Bone marrow (tissue), 2 donors: ENCODE measurements around the gene RACGAP1.

Source experiments
- DNase-seq, 2 donors: peaks; one replicate each; lab custom pipeline; 2025; lab: John Stamatoyannopoulos, UW

RACGAP1 gene

DNA sequence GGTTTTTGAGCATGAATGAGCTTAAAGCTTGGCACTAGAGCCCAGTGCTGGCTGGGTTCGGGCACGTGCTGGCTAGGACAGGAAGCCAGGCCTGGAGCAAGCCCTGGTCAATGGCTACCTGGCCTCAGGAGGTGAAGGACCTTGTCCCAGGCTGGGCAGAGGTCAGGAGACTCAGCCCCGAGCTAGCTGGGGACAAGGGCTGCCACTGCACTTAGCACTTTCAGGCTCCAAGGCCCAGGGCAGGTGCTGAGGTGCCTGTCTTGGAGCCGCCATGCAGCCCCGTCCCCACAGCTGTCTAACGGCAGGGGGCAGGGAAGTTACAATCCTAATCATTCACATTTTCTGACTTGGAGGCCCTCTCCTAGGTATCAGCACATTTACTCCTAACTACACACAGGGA is 56.8 kb downstream of the RACGAP1 start:
- no peak for DNase-seq

DNA sequence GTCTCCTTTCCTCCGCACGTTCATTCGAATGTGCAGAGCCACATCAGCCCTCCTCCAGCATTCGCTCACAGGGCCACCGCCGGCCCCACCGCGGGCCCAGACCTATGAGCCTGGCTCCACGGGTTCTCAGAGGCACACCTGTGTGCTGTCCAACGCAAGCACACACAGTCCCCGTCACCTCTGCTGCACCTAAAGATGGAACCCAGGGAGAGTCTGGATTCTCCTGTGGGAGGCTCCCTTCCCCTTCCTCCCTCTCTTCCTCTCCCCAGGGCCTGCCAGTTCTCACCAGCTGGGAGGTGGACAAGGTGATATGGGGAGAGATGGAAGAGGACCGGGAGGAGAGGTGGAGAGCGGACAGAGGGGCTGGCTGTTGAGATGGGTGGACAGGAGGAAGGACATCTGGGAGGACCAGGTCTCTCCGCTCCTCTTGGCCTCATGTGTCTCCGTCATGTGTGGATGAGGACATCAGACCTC is 57.5 kb downstream of the RACGAP1 start:
- no peak for DNase-seq

DNA sequence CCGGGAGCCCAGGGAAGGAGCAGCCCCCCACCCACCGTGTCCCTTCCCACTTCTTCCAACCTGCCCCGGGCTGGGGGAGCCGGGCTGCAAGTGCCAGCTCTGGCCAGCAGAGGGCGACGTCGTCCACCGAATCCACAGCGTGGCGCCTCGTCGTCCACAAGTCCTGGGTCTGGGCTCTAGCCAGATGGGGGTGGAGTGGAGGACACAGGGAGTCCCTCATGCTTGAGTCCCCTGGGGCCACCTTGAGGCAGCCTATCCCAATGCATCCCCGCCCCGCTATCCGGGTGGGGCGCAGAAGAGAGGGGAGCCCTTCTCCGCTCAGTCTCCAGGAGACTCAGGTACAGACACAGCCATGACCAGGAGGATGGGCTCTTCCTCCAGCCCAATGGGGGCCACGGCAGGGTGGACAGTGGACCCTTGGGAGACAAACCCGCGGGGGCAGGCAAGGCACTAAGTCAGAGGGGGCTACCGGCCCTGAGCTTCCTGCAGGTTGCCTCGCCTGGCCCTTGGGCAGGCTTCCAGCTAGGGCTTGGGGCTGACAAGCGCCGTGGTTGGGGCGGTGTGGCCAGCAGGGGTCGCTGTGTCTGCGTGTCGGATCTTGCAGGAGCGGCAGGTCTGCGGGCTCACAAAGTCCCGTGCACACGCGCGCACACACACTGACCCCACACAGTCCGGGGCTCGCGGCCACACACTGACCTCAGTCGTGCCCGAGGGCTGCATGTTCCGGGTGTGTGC is 58.1 kb downstream of the RACGAP1 start:
- DNase-seq = peak; percentile 72 to 93

DNA sequence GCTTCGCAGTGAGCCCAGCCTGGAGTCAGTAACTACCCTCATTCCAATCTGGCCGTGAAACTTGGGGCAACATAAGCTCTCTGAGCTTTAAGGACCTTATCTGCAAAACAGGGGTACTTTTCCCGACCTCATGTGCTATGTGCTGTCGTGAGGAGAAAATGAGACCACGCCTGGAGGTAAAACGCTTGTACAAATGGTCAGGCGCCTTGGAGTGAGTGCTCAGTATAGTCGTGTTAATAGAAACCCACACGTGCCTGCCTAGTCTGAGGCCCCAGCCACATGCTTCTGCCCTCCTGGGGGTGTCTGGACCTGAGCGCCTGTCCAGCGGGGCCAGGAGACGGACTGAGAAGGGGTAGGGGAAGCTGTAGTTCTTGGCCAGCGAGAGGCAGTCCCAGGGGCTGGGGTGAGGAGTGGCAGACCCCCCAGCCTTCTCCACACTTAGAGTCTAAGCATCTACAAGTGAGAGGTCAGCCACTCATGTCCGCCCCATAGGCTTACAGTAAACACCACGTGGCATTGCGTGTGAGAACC is 58.7 kb downstream of the RACGAP1 start:
- DNase-seq = no peak

DNA sequence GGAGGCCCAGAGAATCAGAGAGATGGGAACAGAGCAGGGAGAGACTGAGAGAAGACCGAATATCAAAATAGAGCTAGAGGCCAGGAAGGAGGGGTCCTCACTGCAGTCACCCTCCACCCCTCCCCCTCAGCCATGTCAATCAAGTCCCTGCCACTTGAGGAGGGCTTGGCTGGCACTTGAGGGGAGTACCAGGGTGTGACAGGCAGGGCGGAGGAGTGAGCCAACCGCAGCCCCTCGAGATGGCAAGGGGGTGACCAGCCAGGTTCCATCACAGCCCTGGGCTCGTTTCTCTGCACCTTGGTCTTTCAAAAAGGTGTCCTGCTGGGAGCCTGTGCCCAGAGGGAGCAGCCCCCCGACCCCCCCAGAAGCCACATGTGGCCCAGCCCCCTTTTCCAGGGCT is 59.5 kb downstream of the RACGAP1 start:
- no peak for DNase-seq

DNA sequence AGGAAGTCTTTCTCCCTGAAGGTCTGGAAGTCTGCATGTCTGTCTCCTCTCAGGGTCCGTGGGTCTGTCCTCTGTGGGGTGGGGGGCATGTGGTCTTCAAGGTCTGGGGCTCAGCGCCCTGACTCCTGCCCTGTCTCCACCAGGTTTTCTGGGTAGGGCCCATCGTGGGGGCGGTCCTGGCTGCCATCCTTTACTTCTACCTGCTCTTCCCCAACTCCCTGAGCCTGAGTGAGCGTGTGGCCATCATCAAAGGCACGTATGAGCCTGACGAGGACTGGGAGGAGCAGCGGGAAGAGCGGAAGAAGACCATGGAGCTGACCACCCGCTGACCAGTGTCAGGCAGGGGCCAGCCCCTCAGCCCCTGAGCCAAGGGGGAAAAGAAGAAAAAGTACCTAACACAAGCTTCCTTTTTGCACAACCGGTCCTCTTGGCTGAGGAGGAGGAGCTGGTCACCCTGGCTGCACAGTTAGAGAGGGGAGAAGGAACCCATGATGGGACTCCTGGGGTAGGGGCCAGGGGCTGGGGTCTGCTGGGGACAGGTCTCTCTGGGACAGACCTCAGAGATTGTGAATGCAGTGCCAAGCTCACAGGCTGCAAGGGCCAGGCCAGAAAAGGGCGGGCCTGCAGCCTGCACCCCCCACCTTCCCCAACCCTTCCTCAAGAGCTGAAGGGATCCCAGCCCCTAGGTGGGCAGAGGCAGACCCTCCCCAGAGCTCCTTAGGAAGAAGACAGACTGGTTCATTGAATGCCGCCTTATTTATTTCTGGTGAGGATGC is 60.3 kb downstream of the RACGAP1 start:
- DNase-seq = no peak

DNA sequence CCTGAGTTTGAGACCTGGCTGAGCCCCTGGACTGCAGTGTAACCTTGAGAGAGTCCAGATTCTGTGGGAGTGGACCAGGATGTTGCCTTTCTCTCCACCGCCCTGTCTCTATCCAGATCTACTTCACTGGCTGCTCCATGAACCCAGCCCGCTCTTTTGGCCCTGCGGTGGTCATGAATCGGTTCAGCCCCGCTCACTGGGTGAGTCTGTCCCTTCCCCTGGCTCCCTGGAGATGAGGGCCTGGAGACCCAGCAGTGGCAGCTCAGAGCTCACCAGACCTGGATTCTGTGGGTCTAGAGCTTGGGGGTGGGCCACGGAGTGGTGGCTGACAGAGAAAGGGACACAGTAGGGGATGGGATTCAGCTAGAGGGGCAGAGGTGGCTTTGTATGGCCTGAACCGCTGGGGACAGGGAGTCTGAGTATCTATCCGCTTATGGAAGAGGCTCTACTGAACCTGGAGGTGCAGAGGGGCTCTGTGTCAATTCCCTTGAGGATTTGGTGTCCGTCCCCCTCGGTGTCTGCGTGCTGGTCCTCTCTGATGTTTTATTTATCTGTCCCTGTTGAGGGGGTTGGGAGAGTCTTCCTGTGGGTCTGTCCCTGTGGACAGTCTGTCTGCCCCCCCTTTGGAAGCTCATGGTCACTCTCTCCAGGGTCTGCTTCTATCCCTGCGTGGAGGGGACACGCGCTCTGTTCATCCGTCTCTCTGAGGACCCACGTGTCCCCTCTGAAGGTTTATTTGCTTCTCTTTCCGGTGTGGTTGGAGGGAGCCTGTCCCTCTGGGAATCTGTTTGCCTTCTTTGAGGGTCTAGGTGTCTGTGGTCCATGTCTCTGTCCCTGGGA is 61.1 kb downstream of the RACGAP1 start:
- DNase-seq = no peak

DNA sequence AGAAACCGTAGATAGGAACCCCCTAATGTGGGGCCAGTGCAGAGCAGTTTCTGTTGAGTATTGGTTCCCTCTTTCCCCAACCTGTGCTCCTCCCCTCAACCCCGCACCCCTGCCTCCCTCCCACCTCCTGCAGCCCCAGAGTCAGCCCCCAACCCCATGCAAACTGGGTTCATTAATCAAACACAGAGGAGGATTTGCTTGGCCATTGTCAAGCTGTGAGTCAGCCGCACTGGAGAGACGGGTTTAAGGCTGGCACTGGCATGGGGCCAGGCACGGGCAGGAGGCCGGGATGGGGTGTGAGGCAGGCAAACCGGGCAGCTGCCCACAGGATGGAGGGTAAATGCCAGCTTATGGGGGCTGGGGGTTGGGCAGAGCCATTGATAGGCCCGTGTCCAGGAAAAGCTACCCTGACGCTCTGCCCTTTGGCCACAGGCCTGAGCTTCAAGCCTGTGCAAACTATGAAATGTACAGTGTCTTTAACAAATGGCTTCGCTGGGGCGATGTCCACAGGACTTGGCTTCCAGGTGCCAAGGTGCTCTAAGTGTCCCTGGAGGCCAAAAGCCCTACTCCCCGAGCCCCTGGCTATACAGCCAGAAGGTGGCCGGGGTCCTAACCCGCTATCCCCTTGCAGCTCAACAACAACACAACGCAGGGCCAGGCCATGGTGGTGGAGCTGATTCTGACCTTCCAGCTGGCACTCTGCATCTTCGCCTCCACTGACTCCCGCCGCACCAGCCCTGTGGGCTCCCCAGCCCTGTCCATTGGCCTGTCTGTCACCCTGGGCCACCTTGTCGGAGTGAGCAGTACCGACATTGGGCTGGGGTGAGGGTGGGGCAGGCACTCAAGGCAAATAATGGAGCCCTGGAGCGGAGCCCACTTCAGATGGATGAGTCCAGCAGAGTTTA is 62.2 kb downstream of the RACGAP1 start:
- no peak for DNase-seq

DNA sequence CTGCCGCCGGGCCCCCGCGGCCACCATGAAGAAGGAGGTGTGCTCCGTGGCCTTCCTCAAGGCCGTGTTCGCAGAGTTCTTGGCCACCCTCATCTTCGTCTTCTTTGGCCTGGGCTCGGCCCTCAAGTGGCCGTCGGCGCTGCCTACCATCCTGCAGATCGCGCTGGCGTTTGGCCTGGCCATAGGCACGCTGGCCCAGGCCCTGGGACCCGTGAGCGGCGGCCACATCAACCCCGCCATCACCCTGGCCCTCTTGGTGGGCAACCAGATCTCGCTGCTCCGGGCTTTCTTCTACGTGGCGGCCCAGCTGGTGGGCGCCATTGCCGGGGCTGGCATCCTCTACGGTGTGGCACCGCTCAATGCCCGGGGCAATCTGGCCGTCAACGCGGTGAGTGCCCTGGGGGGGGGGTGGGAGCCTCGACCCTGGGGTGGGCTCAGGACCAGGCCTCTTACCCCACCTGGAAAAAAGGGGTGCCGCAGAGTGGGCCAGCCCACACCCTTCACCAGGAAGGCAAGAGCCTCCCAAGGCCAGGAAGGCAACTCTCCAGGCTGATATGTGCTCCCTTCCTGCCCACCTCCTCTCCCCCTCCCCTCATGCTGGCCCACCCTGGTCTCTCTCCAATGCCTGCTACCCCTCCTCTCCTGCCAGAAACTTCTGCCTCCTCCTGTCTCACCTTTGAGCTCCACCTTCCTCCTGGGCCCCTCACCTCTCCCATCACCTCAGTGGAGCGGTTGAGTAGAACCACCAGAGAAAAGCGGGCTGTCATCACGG is 63.1 kb downstream of the RACGAP1 start:
- DNase-seq = no peak

DNA sequence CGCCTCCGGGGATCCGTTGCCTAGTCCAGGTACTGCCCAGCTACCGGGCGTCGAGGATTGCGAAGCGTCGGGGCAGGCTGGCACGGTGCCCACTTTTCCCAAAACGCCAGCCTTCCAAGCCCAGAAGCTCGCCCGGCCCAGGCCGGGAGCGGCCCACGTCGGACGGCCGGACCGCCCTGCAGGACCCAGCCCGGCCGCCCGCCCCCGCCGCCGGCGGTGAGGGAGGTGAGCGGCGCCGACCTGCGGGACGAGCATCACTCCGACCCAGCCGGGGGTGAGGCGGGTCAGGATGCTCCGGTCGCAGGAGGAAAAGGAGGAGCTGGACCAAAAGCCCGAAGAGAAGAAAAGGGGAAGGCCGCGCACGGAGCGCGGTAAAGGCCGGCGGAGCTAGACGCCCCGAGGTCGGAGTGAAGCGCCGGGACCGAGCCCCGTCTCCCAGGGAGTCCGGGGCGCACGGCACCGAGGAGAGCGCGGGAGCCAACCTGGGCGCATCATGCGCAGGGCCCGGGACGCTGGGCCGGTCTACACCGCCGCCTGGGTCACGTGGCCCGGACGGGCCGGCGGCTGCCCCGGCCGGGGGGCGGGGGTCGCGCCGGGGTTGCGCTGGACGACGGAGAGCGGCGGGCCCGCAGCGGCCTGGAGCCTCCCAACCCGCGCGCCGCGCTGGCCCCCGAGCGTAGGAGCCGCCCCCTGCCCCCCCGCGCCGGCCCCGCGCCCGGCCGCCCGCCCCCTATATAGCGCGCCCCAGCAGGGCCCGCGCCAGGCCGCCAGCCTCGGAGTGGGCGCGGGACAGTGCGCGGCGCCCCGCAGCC is 64.0 kb downstream of the RACGAP1 start, which contains the start of gene AQP5:
Gene AQP5, plus strand, starts transcription at position 762 of the 812 bp plus-strand sequence. CDS start 146 bp downstream, outside the sequence.
- no peak for DNase-seq

DNA sequence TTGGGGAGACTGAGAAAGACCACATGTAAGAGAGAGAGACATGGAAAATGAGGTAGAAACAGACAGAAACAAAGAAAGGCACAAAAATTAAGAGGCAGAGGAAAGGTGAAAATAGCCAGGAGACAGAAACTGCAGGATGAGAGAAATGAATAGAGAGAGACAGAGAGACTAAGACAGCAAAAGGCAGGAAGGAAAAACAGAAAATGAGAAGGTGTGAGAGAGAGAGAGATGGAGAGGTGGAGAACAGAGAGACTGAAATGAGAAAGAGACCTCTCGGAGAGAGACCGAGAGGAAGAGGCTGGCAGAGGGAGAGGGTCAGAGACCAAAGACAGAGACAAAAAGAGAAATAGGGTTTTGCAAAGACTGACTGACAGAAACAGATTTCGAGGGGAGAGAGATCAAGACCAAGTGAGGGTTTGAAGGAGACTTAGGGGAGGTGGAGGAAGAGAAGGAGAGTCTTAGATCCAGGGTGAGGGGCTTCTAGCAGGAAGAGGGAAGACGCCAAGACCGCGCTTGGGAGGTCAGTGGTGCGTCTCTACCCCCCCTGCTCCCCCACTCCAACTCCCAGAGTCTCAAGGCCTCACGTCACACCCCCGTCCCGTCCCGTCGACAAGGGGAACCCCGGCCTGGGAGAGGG is 64.7 kb downstream of the RACGAP1 start:
- DNase-seq = no peak

DNA sequence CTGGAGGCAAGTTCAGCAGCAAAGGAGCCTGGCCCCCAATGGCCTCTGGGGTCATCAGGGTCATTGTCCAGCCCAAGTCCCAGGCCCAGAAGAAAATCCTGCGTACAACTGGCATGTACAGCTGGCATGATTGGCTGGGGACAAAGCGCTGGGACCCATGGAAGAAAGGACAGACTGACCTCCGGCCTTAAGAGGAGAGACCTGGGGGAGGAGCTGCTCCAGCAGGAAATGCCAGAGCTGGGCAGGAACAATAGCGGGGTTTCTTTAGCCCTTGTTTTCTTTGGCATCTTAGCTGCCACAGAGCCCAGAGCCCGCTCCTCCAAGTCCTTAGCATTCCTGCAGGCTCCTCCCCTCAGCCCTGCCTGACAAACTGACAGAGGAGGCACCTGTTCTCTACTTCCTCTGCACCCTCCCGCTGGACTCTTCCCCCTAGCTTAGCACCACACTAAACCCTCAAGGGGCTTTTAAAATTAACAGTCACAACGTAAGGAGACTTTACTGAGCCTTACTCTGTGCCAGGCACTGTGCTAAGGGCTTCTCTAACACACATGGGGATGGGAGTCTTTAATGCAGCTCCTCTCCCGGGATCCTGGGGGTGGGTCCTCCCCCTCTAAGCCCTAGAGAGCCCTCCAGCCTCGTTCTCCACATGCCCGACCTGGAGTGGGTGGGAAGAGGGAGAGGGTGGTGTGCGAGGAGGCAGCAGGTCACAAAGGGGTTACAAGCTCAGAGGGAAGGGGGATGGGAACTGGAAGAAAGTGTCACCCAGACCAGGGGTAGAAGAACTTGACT is 65.4 kb downstream of the RACGAP1 start:
- DNase-seq = peak in 1 of 2 donors; percentile 6

DNA sequence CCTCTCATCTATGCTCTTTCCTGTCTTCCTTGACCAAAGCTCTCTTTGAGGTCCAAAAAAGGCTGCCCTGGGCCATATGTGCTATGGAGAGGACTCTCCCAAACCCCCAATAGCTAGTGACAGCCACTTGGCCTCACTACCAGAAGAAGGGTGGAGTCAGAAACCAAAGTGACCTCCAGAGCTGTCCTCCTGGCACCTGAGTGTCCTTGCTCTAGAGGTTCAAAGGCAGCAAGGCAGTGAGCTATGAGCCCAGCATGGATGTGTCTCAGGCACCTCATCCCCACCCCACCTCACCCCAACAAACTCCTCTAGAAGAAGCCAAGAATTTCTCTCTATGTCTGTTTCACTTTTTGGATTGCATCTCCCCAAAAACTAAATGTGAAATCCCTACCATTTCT is 67.7 kb downstream of the RACGAP1 start:
- no peak for DNase-seq

DNA sequence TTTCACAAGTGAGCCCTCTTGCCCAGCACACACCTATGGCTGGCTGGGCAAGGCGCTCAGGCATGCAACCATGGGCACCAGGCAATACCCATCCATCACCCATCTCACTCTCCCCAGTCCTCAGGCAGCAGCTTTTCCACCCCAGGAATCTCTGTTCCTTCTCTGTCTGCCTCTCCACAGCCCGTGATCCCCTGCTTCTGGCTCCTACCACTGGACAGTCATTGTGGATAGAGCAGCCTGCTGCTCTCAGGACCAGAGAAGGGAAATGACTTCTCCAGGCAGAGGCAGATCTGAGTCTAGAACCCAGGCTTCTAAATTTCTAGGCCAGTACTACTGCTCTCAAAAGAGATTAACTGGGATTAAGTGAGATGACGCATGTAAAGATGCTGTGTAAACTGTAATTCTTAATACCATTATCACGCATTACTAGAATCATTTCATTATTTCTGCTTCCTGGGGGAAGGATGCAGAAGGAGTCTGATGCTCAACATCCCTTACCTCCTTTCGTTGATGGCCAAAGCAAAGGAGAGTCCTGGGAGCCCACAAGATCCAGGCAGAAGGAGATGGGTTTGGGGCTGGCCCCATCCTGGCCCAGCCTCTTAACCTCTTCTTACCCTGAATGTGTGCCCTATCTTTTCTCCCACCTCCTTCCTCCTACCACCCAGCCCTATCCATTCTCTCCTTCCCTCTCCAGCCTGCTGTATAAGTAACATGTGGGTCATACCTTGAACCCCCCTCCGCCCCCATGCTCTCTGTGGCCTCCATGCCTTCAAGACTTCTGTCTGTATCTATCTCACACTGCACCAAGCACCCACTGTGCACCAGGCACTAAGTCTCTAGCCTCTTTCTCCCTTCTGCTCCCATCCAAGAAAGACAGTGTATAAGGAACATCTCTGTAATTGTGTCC is 68.4 kb downstream of the RACGAP1 start:
- DNase-seq = no peak

DNA sequence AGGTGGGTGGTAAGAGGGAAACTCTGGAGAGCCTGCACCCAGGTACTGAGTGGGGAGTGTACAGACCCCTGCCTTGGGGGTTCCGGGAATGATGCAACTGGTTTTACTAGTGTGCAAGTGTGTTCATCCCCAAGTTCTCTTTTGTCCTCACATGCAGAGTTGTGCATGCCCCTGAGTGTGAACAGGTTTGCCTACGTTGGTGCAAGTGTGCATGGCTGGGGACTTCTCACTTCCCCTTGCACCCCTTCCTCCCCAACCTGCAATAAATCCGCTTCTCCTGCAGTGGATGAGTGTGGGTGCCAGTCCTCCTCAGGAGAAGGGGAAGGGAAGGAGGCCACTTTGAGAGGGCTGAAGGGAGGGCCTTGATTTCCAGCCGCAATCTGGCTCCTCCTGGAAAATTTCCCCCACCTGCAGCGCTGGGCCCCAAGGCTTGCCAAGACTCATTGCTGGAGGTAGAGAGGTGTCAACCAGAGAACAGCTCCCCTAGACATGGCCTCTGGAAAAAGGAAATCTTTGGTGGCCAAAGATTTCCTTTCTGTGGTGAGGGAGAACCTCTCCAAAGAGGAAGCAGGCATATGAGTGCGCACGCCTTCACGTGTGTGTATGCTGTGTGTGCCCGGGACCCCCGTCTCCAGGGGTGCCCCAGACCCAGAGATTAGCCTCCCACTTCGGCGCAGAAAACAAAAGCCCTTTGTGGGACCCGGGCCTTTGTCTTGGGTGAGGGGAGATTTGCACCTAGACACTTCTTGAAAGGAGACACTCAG is 69.2 kb downstream of the RACGAP1 start:
- DNase-seq = no peak
